ENCODE results near the gene MYH6. TPM values are rescaled to one million over a fixed set of nuclear protein-coding genes. Genes with fewer than 3 reads are reported as not detected.

Gene MYH6
- total RNA-seq, 1 donor from 2014 or later, result not detected

- no peak for DNase-seq
These were observed 52.1 kb downstream of the MYH6 start for GRCh38 chr14:23355871-23356435.

GRCh38 chr14:23354990-23355389, 53.1 kb downstream of the MYH6 start:
- DNase-seq, result no peak

GRCh38 chr14:23353433-23353780, 54.7 kb downstream of the MYH6 start:
- DNase-seq, result no peak

- DNase-seq, result peak; percentile 86
These were observed 55.3 kb downstream of the MYH6 start, which contains the start of gene SLC22A17 for GRCh38 chr14:23352506-23353432. Gene SLC22A17, minus strand, starts transcription at chr14:23352887.

- DNase-seq, result no peak
These were observed 56.2 kb downstream of the MYH6 start for GRCh38 chr14:23351681-23352505.

- DNase-seq, result no peak
These were observed 58.8 kb downstream of the MYH6 start for GRCh38 chr14:23349156-23349845.

DNA sequence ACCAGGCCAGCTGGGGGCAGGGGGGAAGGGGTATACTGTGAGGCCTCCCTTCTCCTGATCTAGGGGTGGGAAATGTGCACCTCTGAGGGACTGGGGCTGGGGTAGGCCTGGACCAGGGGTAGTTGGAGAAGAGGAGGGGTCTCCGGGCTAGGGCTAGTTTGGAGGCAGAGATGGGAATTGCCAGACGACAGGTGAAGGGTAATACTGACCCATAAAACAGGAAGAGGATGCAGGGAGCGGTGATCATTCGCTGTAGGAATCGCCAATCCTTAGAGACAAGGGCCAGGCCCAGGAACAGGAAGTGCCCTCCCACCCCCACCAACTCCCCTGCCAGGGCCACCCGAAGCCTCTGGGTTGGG, 59.8 kb downstream of the MYH6 start:
- DNase-seq, result no peak

DNA sequence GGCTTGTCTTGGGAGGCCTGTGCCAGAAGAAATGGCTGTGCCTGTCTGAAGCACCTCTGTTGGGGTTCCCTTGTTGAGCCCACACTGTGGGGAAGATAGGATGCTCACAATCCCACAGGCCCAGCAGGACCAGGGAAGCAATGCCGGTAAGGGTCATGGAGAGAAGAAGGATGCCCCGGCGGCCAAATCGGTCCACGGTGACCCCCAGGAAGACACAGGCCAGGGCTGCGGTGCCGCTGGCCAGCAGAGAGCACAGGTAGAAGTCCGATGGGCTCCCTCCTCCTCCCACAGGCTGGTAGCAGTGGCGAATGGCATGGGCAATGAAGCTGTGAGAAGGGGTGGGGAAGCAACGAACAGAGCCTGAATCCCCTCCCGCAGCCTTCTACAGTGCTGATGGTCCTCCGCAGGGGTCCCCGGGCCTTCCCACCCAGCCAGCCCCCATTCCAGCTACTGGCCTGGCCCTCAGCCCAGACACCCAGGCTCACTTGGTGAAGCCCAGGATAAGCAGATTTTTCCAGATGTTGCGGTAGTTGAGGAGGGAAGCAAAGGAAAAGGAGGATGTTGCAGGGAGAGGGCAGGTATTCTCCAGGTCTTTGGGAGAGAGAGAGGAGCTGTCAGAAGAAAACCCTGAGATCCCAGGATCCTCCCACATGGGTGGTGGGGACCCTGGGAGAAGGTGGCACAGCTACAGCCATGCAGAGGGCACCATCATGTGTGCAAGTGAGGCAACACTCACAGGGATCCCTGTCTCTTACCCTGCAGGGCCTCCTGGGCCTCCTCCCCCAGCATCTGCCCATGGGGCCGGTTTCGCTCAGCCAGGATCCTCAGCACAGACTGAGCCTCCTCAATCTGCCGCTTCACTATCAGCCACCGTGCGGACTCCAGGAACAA, 60.4 kb downstream of the MYH6 start:
- no peak for DNase-seq

DNA sequence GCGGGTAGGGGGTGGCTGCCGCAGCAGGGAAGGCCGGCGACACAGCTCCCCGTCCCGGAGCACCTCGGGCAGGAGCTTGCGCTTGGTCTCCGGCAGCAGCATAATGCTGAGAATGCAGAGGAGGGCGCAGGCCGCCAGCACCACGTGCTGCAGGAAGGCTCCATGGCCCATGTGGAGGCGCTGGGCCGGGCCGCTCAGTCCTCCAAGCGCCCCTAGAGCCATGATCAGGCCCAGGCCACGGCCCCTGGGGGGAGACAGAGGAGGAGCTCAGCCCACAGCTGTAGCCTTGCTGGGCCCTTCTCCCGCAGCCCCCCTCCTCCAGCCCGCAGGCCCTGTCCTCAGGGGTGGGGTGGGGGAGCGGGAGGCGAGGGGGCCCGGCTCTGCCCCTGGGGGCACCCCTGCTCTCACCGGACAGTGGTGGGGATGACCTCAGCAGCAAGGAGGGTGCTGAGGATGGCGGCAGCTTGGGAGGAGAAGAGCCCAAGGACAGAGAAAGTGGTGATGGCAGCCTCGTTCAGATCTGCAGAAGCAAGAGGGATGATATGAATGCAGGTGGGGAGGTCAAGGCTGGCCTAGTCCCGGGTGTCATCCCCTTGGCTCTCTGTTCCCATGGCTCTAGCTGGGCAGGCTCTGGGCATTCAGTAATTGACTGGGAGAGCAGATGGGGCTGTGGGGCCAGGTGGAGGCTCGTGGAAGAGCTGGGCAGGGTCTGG, 61.2 kb downstream of the MYH6 start:
- DNase-seq, result no peak

- DNase-seq, result no peak
These were observed 61.9 kb downstream of the MYH6 start for GRCh38 chr14:23345987-23346692.

- no peak for DNase-seq
These were observed 63.6 kb downstream of the MYH6 start for GRCh38 chr14:23344481-23344880.

DNA sequence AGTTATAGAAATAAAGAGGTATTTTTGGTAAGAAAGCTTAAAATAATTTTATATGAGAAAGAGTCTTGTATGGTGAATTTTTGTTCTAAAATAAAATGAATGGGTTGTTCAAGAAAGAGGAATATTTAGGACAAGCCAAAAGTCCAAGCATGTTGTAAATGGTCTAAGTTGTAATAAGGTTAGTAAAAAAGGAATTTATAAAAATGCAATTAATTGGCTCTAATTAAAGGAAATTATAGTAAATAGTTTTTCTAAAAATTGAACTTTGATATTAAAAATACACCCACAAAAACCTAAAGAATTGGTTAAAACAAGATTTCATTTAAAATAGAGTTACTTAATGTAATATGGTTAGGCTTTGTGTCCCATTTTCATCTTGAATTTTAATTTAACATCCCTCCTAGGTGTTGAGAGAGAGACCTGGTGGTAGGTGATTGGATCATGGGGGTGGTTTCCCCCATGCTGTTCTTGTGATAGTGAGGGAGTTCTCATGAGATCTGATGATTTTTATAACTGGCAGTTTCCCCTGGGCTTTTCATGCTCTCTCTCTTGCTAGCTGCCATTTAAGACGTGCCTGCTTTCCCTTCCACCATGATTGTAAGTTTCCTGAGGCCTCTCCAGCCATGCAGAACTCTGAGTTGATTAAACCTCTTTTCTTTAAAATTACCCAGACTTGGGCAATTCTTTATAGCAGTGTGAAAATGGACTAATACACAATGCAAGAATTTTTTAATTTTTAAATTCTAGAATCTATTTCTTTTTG, 68.4 kb downstream of the MYH6 start:
- no peak for DNase-seq

GRCh38 chr14:23335623-23336022, 72.5 kb downstream of the MYH6 start:
- DNase-seq, result no peak

Small RNA genes within 50 kb of the gene (small RNA-seq; reads per million reads assigned to genes)
- not detected for gene MIR208A
- gene MIR208B, result 0.17 reads per million

Other genes with a start within 250 kb of the MYH6 start
- gene SLC7A8, start 224.6 kb downstream of the MYH6 start, total RNA-seq, result 3.4 TPM
- gene RNF212B, start 170.3 kb downstream of the MYH6 start, total RNA-seq, result not detected
- gene HOMEZ, start 122.1 kb downstream of the MYH6 start, total RNA-seq, result 2.5 TPM
- gene PPP1R3E, start 105.4 kb downstream of the MYH6 start, total RNA-seq, result 5.8 TPM
- gene BCL2L2, start 101.4 kb downstream of the MYH6 start, total RNA-seq, result 17.8 TPM
- gene PABPN1, start 86.8 kb downstream of the MYH6 start, total RNA-seq, result 59.6 TPM
- 158 TPM for gene SLC22A17, start 55.4 kb downstream of the MYH6 start, total RNA-seq
- gene EFS, start 43.1 kb downstream of the MYH6 start, total RNA-seq, result 17.5 TPM
- gene IL25, start 35.5 kb downstream of the MYH6 start, total RNA-seq, result not detected
- gene CMTM5, start 31.2 kb downstream of the MYH6 start, total RNA-seq, result 0.62 TPM
- gene MYH7, start 27.4 kb upstream of the MYH6 start, total RNA-seq, result 0.31 TPM
- 49.1 TPM for gene NGDN, start 61.4 kb upstream of the MYH6 start, total RNA-seq
- gene ZFHX2, start 143.5 kb upstream of the MYH6 start, total RNA-seq, result 1.2 TPM
- gene THTPA, start 148.0 kb upstream of the MYH6 start, total RNA-seq, result 6.9 TPM
- 10.0 TPM for gene AP1G2, start 159.5 kb upstream of the MYH6 start, total RNA-seq
- gene JPH4, start 170.5 kb upstream of the MYH6 start, total RNA-seq, result 28.9 TPM
- gene DHRS2, start 228.1 kb upstream of the MYH6 start, total RNA-seq, result 0.31 TPM